GM10847 (cell line): ENCODE results near the gene PDE1C.

Experiments used
- POLR2A ChIP-seq: IDR thresholded peaks from 2 replicates; pipeline ENCODE4 v1.6.1; 2011; ENCODE audit not compliant: insufficient read length; ENCODE audit errors: extremely low read depth

PDE1C gene

GRCh38 chr7:32061346-32061745 lies 8.9 kb downstream of the PDE1C start:
- no peak for TF ChIP-seq POLR2A

- no peak for TF ChIP-seq POLR2A
These were observed 10.8 kb downstream of the PDE1C start for GRCh38 chr7:32059289-32060011.

- TF ChIP-seq POLR2A: no peak
These were observed 12.2 kb downstream of the PDE1C start for GRCh38 chr7:32058002-32058401.

GRCh38 chr7:32056767-32057166 lies 13.4 kb downstream of the PDE1C start:
- no peak for TF ChIP-seq POLR2A

- no peak for TF ChIP-seq POLR2A
These were observed 17.0 kb downstream of the PDE1C start for GRCh38 chr7:32053204-32053603.

- TF ChIP-seq POLR2A: no peak
These were observed 19.1 kb downstream of the PDE1C start for GRCh38 chr7:32051128-32051527.

- TF ChIP-seq POLR2A: no peak
These were observed 20.6 kb downstream of the PDE1C start for GRCh38 chr7:32049599-32049998.

- no peak for TF ChIP-seq POLR2A
These were observed 21.2 kb downstream of the PDE1C start for GRCh38 chr7:32048970-32049491.

GRCh38 chr7:32047801-32048200 lies 22.4 kb downstream of the PDE1C start:
- no peak for TF ChIP-seq POLR2A

GRCh38 chr7:32047075-32047474 lies 23.1 kb downstream of the PDE1C start:
- no peak for TF ChIP-seq POLR2A

GRCh38 chr7:32045228-32045627 lies 25.0 kb downstream of the PDE1C start:
- no peak for TF ChIP-seq POLR2A

GRCh38 chr7:32044739-32045138 lies 25.5 kb downstream of the PDE1C start:
- TF ChIP-seq POLR2A: no peak

- TF ChIP-seq POLR2A: no peak
These were observed 26.5 kb downstream of the PDE1C start for GRCh38 chr7:32043688-32044087.

GRCh38 chr7:32042900-32043299 lies 27.3 kb downstream of the PDE1C start:
- no peak for TF ChIP-seq POLR2A

- TF ChIP-seq POLR2A: no peak
These were observed 31.0 kb downstream of the PDE1C start for GRCh38 chr7:32039000-32039756.

GRCh38 chr7:32037650-32038198 lies 32.5 kb downstream of the PDE1C start:
- no peak for TF ChIP-seq POLR2A
